ENCODE data around the gene KRCC1.

The KRCC1 gene

GRCh38 chr2:88042476-88042875 is 13.1 kb downstream of the KRCC1 start:
- H3K27ac ChIP-seq: no peak overlapping the region
- TF ChIP-seq CTCF (conservative IDR thresholded peaks at IDR 0.05): no peak
- TF ChIP-seq ZFX (IDR thresholded peaks at IDR 0.05): no peak

GRCh38 chr2:88038263-88039105 is 17.1 kb downstream of the KRCC1 start:
- TF ChIP-seq ZFX (IDR thresholded peaks at IDR 0.05): no peak
- no peak for TF ChIP-seq CTCF (conservative IDR thresholded peaks at IDR 0.05)
- no peak overlapping the region for H3K27ac ChIP-seq

- TF ChIP-seq ZFX (IDR thresholded peaks at IDR 0.05) (no peak), CTCF (conservative IDR thresholded peaks at IDR 0.05) (no peak)
- no peak overlapping the region for H3K27ac ChIP-seq
Observed at GRCh38 chr2:88036606-88037005, 19.0 kb downstream of the KRCC1 start.

- no peak for TF ChIP-seq CTCF (conservative IDR thresholded peaks at IDR 0.05)
- no peak for TF ChIP-seq ZFX (IDR thresholded peaks at IDR 0.05)
- no peak overlapping the region for H3K27ac ChIP-seq
Observed at GRCh38 chr2:88036182-88036581, 19.4 kb downstream of the KRCC1 start.

- no peak overlapping the region for H3K27ac ChIP-seq
- TF ChIP-seq ZFX (IDR thresholded peaks at IDR 0.05) (no peak), CTCF (conservative IDR thresholded peaks at IDR 0.05) (no peak)
Observed at GRCh38 chr2:88032070-88032702, 23.4 kb downstream of the KRCC1 start.

GRCh38 chr2:88028931-88029330 is 26.7 kb downstream of the KRCC1 start:
- TF ChIP-seq ZFX (IDR thresholded peaks at IDR 0.05) (no peak), CTCF (conservative IDR thresholded peaks at IDR 0.05) (no peak)
- H3K27ac ChIP-seq: no peak overlapping the region

GRCh38 chr2:88027697-88028389 is 27.7 kb downstream of the KRCC1 start:
- H3K27ac ChIP-seq: no peak overlapping the region
- TF ChIP-seq CTCF (conservative IDR thresholded peaks at IDR 0.05) (no peak), ZFX (IDR thresholded peaks at IDR 0.05) (no peak)
